Loucy (cell line): ENCODE measurements around the gene LPP.

ENCODE experiments used
- EZH2phosphoT487 ChIP-seq: fragments of 200-600 bp; IDR thresholded peaks from 2 replicates; pipeline ENCODE4 v1.6.1; 2018; ENCODE audit warnings: antibody characterized with exemption, mild to moderate bottlenecking, moderate library complexity, borderline replicate concordance
- TF ChIP-seq, protein P1 (sequence below): fragments of 200-600 bp; sonication (generic); conservative IDR thresholded peaks from 2 replicates; pipeline ENCODE4 v1.5.1; 2014; ENCODE audit warnings: mild to moderate bottlenecking, antibody characterized with exemption, low read length

DNA sequence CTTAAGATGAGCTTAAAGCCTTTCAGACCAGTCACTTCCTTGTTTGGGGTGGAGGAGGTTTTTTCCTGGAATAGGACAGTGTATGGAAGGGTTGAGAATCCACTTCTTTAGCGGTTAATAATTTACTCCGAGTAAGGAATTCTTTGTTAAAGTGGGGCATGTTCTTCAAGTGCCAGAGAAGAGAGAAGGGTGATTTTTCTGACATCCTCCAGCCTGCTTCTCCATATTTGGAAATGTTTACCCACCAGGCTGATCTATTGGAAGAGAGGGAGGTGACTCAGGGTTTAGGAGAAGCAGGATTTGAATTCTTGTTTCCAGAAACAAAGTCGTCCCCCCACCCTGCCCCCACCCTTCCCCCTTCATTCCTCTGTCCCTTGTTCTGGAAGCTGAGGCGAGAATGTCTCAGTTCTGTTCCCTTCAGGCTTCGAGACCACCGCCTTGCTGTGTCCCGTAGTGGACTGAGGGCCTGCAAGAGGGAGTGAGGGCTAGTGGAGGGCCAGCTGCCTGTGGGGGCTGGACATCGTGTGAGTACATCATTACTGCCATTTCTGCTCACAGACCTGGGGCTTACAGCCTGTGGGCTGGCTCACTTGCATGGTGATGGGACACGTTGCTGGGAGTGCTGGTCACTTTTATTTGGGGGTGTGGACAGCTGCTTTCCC, 58.5 kb downstream of the LPP start:
- TF ChIP-seq, protein P1, sequence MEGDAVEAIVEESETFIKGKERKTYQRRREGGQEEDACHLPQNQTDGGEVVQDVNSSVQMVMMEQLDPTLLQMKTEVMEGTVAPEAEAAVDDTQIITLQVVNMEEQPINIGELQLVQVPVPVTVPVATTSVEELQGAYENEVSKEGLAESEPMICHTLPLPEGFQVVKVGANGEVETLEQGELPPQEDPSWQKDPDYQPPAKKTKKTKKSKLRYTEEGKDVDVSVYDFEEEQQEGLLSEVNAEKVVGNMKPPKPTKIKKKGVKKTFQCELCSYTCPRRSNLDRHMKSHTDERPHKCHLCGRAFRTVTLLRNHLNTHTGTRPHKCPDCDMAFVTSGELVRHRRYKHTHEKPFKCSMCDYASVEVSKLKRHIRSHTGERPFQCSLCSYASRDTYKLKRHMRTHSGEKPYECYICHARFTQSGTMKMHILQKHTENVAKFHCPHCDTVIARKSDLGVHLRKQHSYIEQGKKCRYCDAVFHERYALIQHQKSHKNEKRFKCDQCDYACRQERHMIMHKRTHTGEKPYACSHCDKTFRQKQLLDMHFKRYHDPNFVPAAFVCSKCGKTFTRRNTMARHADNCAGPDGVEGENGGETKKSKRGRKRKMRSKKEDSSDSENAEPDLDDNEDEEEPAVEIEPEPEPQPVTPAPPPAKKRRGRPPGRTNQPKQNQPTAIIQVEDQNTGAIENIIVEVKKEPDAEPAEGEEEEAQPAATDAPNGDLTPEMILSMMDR: no peak
- TF ChIP-seq EZH2phosphoT487: no peak
